NCI-H460 (cell line): ENCODE measurements around the gene RPSA. TPM values are rescaled to one million over a fixed set of nuclear protein-coding genes. Genes with fewer than 3 reads are reported as not detected.
"Not testable (repeated sequence)": the region's sequence is repeated elsewhere in the genome, so short reads cannot be mapped to it uniquely, and the experiment has no call there.

Source experiments
- DNase-seq: peaks from one replicate; pipeline ENCODE4 v3.0.0-alpha.2; 2016; ENCODE audit warnings: low read depth; ENCODE audit errors: extremely low read depth
- total RNA-seq: library from RNA; depleted of rRNA; stranded (reverse); fragments of >200 nt; shearing (Covaris generic); gene quantifications from 2 replicates; pipeline ENCODE4 v1.2.3, GENCODE V29; 2014

RPSA gene
- total RNA-seq, 1 experiment from 2014 or later, result 2,368 TPM

DNA sequence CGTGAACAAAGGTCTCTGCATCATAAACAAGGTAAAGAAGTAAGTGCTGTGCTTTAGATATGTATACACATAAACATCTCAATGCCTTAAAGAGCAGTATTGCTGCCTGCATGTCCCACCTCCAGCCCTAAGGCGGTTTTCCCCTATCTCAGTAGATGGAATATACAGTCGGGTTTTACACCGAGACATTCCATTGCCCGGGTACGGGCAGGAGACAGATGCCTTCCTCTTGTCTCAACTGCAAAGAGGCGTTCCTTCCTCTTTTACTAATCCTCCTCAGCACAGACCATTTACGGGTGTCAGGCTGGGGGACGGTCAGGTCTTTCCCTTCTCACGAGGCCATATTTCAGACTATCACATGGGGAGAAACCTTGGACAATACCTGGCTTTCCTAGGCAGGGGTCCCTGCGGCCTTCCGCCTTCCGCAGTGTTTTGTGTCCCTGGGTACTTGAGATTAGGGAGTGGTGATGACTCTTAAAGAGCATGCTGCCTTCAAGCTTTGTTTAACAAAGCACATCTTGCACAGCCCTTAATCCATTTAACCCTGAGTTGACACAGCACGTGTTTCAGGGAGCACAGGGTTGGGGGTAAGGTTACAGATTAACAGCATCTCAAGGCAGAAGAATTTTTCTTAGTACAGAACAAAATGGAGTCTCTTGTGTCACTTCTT is 12.2 kb downstream of the RPSA start:
- DNase-seq, result not testable (repeated sequence)

DNA sequence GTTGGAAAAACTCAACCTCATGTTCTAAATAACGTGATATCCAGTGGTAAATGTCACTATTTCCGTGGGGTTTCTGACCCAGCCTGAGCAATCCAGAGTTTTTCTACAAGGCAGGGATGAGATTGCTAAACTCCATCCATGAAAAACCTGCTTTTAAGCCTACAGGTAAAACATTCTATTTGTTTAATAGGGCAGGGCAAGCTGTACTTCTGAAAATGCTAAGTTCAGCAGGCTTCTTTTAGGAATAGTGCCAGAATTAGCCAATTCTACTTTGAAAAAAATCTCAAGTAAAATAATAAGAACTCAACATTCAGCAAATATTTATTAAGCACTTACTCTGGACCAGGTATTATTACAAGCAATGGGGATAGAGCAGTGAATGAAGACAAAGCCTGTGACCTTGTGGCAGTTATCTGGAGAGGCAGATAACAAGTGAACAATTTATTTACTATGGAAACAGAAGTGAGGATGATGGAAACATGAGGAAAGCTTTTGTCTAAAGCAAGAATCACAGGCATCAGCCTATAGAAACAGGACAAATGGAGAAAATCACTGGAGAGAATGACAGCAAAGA is 13.3 kb downstream of the RPSA start:
- no peak for DNase-seq

DNA sequence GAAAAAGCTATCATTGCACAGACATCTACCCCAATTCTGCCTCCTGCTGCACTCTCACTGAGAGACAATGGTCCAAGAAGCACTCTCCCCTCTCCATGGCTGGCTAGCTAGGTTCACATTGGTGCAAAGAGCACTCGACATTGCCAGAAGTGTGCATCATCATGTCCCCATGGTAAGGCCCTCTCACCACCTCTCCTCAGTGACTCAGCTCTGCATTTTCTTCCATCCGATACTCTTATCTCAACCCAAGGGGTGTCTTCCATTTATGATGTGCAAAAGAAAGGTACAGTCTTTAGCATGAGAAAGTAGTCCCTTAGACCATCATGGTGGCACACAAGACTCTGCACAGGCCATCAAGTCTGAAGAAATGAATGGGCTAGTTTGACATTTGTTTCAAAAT is 14.0 kb downstream of the RPSA start:
- no peak for DNase-seq

DNA sequence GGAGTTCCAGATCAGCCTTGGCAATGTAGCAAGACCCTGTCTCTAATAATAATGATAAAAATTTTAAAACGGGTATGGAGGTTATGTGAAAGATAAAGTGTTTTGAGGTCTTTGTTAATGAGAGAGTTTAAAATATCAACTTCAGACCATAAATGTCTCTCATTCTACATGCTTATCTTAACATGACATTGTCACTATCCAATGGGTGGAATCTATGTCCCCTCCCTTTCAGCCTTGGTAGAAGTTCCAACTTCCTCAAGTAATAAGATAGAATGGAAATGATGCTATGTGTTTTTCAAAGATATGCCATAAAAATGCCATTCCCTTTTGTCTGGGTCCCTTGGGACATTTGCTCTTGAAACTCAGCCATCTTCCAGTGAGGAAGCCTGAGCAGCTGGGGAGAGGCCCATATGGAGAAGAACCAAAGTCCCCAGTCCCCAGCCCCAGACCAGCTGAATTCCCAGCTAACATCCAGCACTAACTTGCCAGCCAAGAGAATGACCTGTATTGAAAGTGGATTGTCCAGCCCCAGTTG is 17.0 kb downstream of the RPSA start:
- DNase-seq, result no peak

DNA sequence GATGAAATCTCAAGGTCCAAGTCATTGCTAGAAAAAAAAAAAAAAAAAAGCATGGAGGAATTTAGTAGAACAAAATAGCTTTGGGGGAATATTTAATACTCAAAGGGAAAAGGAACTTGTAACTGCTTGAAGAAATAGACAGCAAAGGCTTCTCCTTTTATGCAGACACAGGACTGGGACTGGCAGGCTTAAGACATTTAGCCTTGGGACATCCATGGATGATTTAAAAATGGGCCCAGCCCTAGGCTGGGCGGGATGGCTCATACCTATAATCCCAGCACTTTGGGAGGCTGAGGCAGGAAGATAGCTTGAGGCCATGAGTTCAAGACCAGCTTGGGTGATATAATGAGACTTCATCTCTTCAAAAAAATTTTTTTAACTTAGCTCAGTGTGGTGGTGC is 19.8 kb downstream of the RPSA start:
- DNase-seq, result no peak

DNA sequence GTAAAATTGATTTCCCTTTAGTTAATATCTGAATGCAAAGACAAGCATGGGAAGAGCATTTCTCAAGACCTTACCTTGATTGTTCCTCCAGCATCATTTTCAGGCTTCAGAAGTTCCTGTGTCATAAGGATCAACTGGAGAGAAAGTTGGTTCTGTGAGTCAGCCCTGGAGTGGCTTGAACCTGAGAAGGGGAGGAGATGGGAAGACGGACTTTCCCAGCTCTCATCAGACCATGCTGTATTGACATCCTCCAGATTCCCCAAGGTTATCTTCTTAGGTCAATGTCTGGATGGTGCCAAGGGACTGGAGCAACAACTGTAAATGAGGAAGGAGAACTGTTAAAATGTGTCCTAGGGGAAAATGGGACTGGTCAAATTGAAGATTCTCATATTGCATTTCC is 21.0 kb downstream of the RPSA start:
- no peak for DNase-seq

DNA sequence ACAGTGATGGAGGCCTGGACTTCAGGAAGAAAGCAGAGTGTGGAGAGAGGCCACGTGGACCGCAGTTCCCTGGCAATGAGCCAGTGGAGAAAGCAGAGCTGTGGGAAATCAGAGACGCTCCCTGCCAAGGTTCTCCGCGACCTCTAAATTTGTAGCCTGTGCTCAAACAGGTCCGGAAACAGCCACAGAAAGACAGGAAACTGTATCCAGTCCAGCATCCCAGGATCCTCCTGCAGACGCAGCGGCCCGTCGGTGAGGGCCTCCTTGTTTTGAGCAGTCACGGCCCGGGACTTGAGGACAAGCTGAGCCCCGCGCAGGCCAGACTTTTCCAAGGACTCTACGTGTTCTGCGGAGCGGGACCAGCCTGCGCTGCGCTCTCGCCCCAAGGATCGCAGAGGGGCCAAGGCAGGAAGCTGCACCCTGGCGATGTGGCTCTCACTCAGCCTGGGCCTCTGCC is 22.3 kb downstream of the RPSA start:
- DNase-seq, result no peak

DNA sequence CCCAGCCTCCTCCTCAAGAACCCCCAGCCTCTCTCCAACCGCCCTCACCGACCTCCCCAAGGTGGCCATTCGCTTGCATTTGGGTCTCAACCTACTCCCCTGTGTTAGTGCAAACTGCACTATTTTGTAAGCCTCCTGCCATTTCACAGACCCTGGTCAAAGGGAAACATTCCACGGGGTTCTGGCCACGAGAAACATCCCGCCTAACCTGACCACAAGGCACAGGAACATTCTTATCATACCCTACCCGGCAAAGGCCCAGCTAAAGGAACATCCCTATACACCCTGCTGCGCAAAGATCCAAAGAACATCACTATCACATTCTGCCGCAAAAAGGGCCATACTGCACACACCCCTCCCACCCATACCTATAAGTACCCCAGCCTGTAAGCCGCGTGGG is 22.9 kb downstream of the RPSA start:
- no peak for DNase-seq

DNA sequence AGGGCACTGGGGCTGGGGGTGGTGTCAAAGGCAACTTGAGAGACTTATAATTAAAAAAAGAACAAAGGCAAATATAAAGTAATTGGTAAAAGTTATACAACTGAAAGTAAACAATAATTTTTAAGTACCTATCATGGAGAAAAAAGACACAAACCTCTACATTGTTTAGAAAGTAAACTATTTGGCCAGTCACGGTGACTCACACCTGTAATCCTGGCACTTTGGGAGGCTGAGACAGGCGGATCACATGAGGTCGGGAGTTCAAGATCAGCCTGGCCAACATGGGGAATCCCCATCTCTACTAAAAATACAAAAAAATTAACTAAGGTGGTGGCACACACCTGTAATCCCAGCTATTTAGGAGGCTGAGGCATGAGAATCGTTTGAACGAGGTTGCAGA is 25.8 kb downstream of the RPSA start:
- no peak for DNase-seq

DNA sequence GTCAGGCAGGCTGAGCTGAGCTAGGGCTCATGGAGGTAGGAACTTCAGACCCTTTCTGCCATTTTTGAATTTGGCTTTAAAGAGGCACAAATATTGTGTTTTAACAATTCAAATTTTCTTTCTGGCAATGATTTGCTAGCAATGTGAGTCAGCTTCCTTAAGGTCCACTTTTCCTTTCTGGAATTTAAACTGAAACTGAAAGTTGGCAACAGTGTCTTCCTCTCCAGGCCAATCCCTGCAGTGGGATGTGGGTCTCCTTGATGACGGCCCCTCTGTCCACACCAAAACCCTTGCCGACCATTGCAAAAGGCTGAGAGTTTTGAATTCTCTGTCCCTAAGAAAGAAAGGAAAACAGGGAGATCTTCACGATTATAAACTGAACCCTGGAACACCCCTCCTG is 27.1 kb downstream of the RPSA start:
- no peak for DNase-seq

DNA sequence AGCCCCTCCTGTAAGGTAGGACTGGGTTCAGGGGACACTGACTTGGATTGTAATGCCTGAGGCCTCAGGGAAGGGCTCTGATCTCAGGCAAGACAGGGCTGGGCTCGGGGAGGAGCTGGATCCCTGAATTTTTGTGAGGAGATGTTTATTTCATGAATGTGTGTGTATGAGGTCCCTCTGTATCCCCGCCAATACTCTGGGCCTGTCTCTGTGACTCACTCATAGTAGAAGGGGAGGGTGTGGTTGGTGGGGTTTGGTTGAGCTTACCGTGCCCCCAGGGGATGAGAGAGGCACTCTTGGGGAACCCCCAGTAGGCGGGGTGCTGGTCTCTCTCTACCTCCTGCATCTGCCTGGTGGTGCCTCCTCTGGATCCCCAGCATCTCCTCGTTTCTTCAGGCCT is 28.1 kb downstream of the RPSA start:
- DNase-seq, result no peak

DNA sequence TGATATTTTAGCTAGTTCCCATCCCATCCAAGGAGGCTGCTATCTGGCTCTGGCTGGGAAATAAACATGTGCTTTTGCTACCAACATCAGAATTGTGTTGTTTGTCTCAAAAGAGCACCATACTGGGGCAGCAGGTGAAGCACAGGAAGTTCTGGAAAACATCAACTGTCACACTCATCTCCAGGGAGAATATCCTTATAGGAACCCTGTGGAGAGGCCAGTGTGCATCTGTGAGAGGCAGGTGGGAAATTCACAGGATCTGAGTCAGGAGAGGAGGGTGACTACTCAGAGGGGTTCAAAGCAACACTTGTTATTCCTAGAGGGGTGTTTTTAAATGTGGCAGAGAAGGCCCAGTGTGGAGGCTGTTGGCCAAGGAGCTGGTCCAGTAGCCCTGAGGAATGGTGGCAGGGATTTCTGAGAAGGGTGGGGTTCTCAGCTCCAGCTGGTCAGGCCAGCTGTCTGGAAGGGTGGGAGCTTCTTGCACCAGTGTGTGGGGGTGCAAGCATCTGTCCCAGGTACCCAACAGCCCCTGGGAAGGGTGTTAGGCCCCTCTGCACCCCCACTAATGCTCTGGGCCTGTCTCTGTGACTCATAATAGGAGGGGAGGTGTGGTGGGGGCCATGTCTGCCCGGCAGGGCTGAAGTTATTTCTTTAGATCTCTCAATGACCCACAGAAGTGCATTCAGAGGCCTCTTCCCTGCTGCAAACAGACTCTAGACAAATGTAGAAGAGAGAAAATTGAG is 28.7 kb downstream of the RPSA start:
- DNase-seq, result no peak

DNA sequence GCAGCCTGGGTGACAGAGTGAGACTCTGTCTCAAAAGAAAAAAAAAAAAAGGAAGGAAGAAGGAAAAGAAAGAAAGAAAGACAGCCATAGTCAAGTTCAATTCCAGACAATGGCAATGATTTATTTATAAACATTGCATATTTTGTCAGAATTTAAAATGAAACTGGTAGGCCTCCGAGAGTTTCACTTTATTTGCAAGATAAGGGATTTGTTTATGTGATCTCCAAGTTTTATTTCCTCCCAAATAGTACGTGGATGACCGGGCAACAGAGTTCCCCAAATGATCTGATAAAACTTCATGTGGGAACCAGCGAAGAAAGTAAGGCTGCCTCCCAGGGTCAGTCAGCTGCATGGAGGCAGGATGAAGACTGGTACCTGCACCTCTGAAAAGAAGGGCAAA is 32.4 kb downstream of the RPSA start:
- no peak for DNase-seq

DNA sequence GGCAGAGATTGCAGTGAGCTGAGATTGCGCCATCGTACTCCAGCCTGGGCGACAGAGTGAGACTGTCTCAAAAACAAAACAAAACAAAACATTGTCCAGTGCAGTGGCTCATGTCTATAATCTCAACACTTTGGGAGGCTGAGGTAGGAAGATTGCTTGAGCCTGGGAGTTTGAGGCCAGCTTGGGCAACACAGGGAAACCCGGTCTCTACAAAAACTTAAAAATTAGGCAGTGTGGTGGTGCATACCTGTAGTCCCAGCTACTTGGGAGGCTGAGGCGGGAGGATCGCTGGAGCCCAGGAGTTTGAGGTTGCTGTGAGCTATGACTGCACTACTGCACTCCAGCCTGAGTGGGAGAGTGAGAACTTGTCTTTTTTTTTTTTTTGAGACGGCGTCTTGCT is 33.8 kb downstream of the RPSA start:
- DNase-seq, result no peak

DNA sequence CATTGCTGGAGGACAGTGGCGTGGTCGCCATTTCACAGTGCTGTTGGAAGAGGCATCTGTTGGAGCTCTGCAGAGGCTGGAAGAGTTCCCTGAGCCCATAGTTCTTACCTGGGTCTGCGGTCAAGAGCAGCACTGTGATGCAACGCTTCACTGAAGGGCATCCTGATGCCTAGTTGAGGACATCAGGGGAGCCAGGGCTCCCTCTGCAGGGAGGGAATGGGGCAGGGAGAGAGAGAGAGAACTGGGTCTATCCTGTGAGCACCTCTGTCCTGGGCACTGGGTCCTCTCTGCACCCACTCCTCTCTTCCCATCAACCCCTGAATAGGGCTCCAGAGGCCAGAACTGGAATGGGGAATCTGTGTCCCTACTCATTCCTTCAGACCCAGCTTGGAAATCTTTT is 37.0 kb downstream of the RPSA start:
- DNase-seq, result no peak

DNA sequence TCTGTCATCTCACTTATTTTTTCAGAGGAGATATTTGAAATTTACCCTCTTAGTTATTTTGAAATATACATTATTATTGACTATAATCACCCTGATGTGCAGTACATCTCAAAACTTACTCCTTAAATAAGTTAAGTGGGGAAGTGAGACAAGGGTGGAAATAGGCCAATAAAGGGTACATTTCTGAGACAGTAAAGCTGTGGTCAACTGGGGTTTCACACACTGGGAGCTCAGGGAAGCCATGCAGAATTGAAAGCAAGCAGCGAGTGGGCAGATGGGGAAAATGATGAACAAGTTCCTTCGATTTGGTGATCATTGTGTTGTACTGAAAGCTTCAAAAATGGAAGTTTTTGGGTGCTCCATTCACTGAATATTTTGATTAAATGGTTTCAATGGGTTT is 39.4 kb downstream of the RPSA start:
- no peak for DNase-seq

DNA sequence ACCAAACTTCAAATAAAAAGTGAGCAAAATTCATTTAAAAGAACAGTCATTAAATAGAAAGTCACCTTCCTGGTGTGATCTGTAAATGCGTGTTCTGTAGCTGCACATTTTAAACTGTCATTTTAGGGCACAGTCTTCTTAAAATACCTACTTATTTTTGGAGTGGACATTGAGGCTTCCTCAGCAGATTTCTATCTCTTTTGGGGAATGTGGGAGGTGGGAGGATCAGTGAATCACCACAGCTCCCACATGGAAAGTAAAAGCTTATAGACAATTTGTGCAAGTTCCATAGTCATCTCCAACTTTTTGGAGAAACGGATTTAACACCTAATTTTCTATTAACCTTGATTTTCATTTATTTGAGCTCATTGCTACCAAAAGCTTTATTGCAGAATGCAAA is 39.9 kb downstream of the RPSA start:
- DNase-seq, result no peak

DNA sequence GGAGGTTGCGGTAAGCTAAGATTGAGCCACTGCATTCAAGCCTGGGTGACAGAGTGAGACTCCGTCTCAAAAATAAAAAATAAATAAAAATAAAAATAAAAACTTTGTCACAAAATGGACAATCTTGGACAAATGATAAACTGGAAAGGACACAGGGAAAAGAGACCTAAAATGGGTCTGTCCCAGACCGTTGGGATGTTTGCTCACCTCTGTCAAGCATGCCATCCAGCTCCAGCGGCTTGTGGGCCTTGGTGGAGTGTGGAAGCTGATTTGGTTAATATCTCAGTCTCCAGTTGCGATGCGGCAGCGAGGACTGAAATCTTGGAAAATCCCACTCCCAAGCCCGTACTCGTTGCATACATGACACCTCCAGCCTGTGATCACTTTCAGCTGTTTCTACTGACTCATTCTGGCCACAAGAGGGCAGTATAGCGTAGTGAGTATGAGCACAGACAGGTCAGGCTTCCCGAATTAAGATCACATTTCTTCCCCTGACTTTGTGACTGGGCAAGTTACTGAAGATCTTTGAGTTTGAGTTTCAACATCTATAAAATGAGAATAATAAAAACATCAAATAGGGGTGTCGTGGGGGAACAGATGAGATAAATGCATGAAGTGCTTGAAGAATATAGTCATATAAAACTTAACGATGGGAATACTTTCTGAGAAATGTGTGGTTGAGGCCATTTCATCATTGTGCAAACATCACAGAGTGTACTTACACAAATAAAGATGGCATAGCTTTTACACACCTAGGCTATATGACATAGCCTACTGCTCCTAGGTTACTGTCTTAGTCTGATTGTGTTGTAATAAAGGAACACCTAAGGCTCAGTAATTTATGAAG is 41.3 kb downstream of the RPSA start:
- peak; percentile 77 for DNase-seq

DNA sequence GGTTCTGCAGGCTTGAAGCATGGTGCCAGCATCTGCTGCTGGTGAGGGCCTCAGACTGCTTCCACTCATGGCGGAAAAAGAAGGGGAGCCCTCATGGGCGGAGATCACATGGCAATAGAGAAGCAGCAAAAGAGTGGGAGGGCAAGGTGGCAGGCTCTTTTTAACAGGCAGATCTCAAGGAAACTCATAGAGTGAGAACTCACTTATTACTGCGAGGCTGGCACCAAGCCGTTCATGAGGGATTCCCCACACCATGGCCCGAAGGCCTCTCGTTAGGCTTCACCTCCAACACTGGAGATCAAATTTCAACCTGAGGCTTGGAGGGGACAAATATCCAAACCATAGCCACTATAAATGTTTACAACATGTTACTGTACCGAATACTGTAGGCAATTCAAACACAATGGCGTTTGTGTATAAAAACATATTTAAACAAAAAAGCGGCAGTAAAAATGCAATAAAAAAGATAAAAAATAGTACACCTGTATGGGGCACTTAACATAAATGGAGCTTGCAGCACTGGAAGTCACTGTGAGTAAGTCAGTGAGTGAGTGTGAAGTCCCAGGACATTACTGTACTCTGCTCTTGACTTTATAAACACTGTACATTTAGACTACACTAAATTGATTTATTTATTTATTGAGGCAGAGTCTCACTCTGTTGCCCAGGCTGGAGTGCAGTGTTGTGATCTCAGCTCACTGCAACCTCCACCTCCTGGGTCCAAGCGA is 42.1 kb downstream of the RPSA start:
- DNase-seq, result no peak

DNA sequence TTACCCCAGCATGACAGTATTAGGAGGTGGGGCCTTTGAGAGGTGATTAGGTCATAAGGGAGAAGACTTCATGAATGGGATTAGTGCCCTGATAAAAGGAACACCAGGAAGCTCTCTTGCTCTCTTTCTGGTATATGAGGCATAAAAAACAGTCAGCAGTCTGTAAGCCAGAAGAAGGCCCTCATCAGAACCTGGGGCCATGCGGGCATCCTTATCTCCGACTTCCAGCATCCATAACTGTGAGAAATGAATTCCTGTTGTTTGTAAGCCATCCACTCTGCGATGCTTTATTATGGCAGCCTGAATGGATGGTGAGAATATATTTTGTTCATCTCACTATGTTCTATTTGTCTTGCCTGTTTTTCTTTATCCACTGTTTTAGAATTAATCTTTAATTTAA is 43.3 kb downstream of the RPSA start:
- DNase-seq, result no peak
